ENCODE data around the gene SKI. TPM values are rescaled to one million over a fixed set of nuclear protein-coding genes. Genes with fewer than 3 reads are reported as not detected.
A peak's percentile ranks its signal among the peaks of the same experiment; 100 is the strongest.

Gene SKI
- total RNA-seq, 1 donor from 2014 or later: 26.9 TPM

DNA sequence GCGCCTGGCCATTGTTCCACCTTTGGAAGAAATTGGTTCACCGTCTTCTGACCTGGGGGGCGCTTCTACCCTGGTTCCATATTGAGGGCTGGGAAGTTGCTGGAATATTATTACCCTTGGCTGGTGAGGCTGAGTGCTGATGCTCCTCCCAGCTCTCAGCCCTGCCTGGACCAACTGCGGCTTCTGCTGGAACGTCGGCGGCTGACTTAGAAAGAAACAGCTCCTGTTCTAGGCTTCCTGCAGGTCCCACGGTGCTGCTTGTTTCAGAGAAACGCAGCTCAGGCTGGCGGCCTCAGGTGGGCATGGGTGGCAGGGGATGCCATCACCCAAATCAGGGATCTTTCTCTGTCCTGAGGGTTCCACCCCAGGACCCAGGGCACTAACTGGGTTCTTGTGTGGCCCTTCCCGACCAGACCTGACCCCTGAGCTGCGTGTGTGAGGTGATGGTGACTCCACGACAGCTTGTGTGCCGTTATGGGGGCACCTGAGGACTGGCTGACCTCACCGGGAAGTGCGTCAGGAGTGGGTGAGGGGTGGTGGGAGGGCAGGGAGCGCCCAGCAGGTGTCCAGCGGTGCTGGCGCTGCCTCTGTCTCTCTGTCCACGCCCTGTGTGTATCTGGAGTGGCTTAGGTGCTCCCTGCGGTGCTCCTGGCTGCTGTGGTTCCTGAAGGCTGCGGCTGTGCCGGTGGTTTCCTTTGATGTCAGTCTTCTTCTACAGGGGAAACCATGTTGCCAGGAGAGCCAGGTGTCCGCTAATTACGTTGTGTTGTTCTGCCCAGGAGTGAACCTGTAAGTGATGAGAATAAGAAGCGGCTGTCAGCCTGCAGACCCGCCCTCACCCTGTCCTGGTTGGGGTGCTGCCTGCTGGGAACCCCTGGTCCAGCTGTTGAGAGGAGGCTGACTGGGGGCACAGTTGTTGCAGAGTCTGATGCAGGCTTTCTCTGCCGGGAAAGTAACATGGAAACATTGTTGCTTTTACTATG lies 8.9 kb downstream of the SKI start:
- no peak for DNase-seq (ENCODE audit: low read depth)
- no peaks in the 10 kb centered on the region for H3K27me3 ChIP-seq (ENCODE audit: control insufficient read depth, insufficient read depth, low read length)
- TF ChIP-seq, protein P1, sequence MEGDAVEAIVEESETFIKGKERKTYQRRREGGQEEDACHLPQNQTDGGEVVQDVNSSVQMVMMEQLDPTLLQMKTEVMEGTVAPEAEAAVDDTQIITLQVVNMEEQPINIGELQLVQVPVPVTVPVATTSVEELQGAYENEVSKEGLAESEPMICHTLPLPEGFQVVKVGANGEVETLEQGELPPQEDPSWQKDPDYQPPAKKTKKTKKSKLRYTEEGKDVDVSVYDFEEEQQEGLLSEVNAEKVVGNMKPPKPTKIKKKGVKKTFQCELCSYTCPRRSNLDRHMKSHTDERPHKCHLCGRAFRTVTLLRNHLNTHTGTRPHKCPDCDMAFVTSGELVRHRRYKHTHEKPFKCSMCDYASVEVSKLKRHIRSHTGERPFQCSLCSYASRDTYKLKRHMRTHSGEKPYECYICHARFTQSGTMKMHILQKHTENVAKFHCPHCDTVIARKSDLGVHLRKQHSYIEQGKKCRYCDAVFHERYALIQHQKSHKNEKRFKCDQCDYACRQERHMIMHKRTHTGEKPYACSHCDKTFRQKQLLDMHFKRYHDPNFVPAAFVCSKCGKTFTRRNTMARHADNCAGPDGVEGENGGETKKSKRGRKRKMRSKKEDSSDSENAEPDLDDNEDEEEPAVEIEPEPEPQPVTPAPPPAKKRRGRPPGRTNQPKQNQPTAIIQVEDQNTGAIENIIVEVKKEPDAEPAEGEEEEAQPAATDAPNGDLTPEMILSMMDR (IDR thresholded peaks at IDR 0.05; ENCODE audit: insufficient read depth, low read length, poor library complexity, severe bottlenecking): no peak
- peaks cover 3% of the 10 kb centered on the region for H3K36me3 ChIP-seq (ENCODE audit: control insufficient read depth, insufficient read depth, low read length)
- H3K4me3 ChIP-seq (ENCODE audit: low read depth, low read length): no peak overlapping the region

DNA sequence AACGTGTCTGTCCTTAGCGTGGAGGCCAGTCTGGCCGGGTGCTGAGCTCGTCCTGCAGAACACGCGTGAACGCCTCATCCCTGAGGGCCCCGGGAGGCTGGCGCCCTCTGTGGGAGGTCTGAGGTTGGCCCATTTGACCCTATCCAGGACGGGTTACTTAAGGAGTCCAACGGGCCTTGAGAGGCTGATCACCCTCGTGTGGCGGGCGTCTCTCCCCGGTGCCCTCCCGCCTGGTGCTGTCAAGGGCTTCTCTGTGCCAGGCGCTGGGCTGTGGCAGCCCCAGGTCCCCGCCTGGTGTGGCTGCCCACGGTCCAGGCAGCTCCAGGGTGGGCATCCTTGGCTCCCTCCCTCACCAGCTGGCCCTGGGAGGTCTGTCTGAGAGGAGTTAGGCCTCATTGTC lies 9.7 kb downstream of the SKI start:
- TF ChIP-seq, protein P1 (IDR thresholded peaks at IDR 0.05; ENCODE audit: insufficient read depth, low read length, poor library complexity, severe bottlenecking): peak; percentile 15
- no peak for DNase-seq (ENCODE audit: low read depth)
- Histone ChIP-seq H3K4me3 (ENCODE audit: low read depth, low read length) (no peak overlapping the region), H3K36me3 (ENCODE audit: control insufficient read depth, insufficient read depth, low read length) (peaks cover 3% of the 10 kb centered on the region), H3K27me3 (ENCODE audit: control insufficient read depth, insufficient read depth, low read length) (no peaks in the 10 kb centered on the region)

DNA sequence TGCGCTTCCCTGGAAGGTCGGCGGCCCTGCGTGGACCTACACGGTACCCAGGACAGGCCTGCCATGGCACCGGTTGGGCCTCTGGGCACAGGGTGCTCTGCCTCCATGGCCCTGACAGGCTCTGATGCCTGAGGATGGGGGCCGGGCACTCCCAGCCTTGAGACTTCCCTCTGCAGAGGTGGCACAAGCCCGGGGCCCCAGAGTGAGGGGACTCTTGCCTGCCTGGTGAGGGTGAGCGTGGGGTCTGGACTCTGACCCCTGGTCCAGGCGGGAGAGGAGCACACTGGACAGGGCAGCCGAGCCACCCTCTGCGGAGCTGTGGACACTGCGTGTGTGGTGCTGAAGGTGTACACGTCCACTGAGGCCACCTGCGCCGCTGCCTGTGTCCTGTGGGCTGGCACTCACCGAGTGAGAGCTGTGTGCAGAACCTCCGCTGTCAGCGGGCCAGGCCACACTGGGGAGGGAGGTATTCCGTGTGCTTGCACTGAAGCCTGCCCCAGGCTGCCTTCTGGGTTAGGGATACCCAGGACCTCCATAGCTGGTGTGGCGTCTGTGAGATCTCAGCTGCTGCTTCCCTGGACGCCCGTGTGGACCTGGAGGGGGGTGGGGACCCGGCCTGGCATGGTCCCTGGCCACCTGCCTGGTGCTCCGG lies 10.4 kb downstream of the SKI start:
- H3K36me3 ChIP-seq (ENCODE audit: control insufficient read depth, insufficient read depth, low read length): peaks cover 3% of the 10 kb centered on the region
- H3K4me3 ChIP-seq (ENCODE audit: low read depth, low read length): no peak overlapping the region
- H3K27me3 ChIP-seq (ENCODE audit: control insufficient read depth, insufficient read depth, low read length): no peaks in the 10 kb centered on the region
- TF ChIP-seq, protein P1 (IDR thresholded peaks at IDR 0.05; ENCODE audit: insufficient read depth, low read length, poor library complexity, severe bottlenecking): no peak
- DNase-seq (ENCODE audit: low read depth): no peak

DNA sequence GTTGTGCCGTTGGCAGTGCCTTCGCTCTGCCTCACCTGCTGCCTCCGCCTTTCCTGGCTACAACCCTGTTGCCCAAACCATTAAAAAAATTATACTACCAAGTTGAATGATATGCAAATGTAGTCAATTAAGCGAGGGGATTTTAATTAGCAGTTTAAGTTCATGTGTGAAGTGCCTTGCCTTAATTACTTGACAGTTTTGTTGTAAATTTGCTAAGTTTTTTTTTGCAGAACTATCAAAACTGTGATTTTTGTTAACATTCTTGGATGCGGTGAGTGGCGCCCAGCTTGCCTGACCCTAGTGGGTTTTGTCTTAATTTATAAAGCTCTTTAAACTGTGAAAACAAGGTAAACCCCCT lies 10.9 kb downstream of the SKI start:
- Histone ChIP-seq H3K36me3 (ENCODE audit: control insufficient read depth, insufficient read depth, low read length) (peaks cover 3% of the 10 kb centered on the region), H3K4me3 (ENCODE audit: low read depth, low read length) (no peak overlapping the region), H3K27me3 (ENCODE audit: control insufficient read depth, insufficient read depth, low read length) (no peaks in the 10 kb centered on the region)
- TF ChIP-seq, protein P1 (IDR thresholded peaks at IDR 0.05; ENCODE audit: insufficient read depth, low read length, poor library complexity, severe bottlenecking): no peak
- DNase-seq (ENCODE audit: low read depth): no peak

DNA sequence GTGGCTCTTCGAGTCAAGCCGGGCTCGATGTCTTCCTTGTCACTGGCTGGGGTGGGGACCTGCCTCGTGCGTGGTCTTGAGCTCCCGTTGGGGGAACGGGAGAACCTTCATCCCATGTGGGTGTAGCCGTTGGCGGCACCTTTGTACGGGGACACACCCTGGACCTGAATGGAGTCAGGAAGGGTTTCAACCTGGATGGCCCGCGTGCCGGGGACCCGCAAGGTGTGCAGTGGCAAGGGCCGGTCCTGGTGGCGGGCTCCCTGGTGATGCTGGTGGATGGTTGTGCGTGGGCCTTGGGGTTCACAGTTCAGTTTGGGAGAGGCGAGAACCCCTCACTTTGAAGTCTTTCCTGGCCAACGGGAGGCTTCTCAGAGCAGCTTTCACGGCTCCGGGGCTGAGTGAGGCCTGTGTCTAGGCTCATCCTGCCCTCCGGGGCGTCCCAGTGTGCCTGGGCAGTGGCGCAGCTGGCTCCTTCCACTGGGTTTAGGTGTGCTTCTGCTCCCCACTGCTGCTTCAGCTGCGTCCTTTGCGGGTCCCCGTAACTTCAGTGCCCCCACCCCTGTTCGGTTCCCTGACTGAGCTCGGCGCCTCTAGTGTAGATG lies 11.4 kb downstream of the SKI start:
- Histone ChIP-seq H3K4me3 (ENCODE audit: low read depth, low read length) (no peak overlapping the region), H3K27me3 (ENCODE audit: control insufficient read depth, insufficient read depth, low read length) (no peaks in the 10 kb centered on the region), H3K36me3 (ENCODE audit: control insufficient read depth, insufficient read depth, low read length) (peaks cover 3% of the 10 kb centered on the region)
- no peak for DNase-seq (ENCODE audit: low read depth)
- TF ChIP-seq, protein P1 (IDR thresholded peaks at IDR 0.05; ENCODE audit: insufficient read depth, low read length, poor library complexity, severe bottlenecking): no peak
